GM21825 (cell line): ENCODE measurements around the gene DYTN.
"Not testable (repeated sequence)": the region's sequence is repeated elsewhere in the genome, so short reads cannot be mapped to it uniquely, and the experiment has no call there.

ENCODE experiments used
- ATAC-seq: cut with Tn5 transposase; IDR thresholded peaks from one replicate; pipeline ENCODE4 v1.9.1; 2021; ENCODE audit warnings: mild to moderate bottlenecking, moderate library complexity; ENCODE audit not compliant: unreplicated experiment

Gene DYTN

GRCh38 chr2:206718296-206718695 lies at the start of gene DYTN:
TSS of gene DYTN (minus strand) at chr2:206718396. CDS start at chr2:206718279, 117 bp downstream.
- ATAC-seq, result no peak

GRCh38 chr2:206766057-206766930 lies 48.1 kb upstream of the DYTN start:
- no peak for ATAC-seq

- ATAC-seq, result peak; percentile 94
These were observed 47.3 kb upstream of the DYTN start, which contains the start of the genes FASTKD2 and MDH1B for GRCh38 chr2:206765242-206766056. TSS of gene FASTKD2 (plus strand) at chr2:206765606. CDS start at chr2:206766694, 1,088 bp downstream. TSS of gene MDH1B (minus strand) at chr2:206765328. CDS start at chr2:206765271, 57 bp downstream.

GRCh38 chr2:206764673-206765241 lies 46.6 kb upstream of the DYTN start:
- peak; percentile 34 for ATAC-seq

- no peak for ATAC-seq
These were observed 38.6 kb upstream of the DYTN start for GRCh38 chr2:206756816-206757215.

GRCh38 chr2:206740800-206741199 lies 22.6 kb upstream of the DYTN start:
- no peak for ATAC-seq

- ATAC-seq, result no peak
These were observed 21.1 kb upstream of the DYTN start for GRCh38 chr2:206739271-206739670.

- ATAC-seq, result no peak
These were observed 18.7 kb upstream of the DYTN start for GRCh38 chr2:206736935-206737334.

GRCh38 chr2:206733341-206733740 lies 15.1 kb upstream of the DYTN start:
- ATAC-seq, result no peak

GRCh38 chr2:206728277-206729199 lies 10.3 kb upstream of the DYTN start:
- ATAC-seq, result no peak

GRCh38 chr2:206727287-206727686 lies 9.1 kb upstream of the DYTN start:
- ATAC-seq, result no peak

GRCh38 chr2:206723288-206723687 lies 5.1 kb upstream of the DYTN start:
- no peak for ATAC-seq

- peak; percentile 84 for ATAC-seq
These were observed 3.2 kb upstream of the DYTN start for GRCh38 chr2:206721256-206721920.

GRCh38 chr2:206716623-206717022 lies 1.6 kb downstream of the DYTN start:
- ATAC-seq, result no peak

- not testable (repeated sequence) for ATAC-seq
These were observed 3.0 kb downstream of the DYTN start for GRCh38 chr2:206715183-206715582.

- peak; percentile 58 for ATAC-seq
These were observed 4.5 kb downstream of the DYTN start for GRCh38 chr2:206713746-206714145.

GRCh38 chr2:206708286-206708685 lies 9.9 kb downstream of the DYTN start:
- ATAC-seq, result no peak

- no peak for ATAC-seq
These were observed 11.0 kb downstream of the DYTN start for GRCh38 chr2:206707164-206707701.

GRCh38 chr2:206701952-206702605 lies 16.1 kb downstream of the DYTN start:
- ATAC-seq, result no peak
